ENCODE measurements around the gene RBFOX2. TPM values are rescaled to one million over a fixed set of nuclear protein-coding genes. Genes with fewer than 3 reads are reported as not detected.

RBFOX2 gene
- total and polyA plus RNA-seq, 2 donors (not counting 3 experiments of a cell fraction or from before 2014, with no cell fraction given) = 125 to 142 TPM

GRCh38 chr22:35985371-35985770 is 43.3 kb downstream of the RBFOX2 start:
- FAIRE-seq (no peak), DNase-seq (ENCODE audit: low read depth, low spot score) (no peak)
- H3K4me1 ChIP-seq (ENCODE audit: control insufficient read depth, extremely low read depth, insufficient read depth, low read length) = peaks cover 15% of the 10 kb centered on the region
- no peak overlapping the region for H3K27ac ChIP-seq (ENCODE audit: insufficient read depth, low read depth, low read length)
- H3K36me3 ChIP-seq (ENCODE audit: control insufficient read depth in 2 of 2, extremely low read depth in 1 of 2, insufficient read depth in 2 of 2, low read length in 2 of 2) = no peaks in the 10 kb centered on the region
- peaks cover 41% of the 10 kb centered on the region for H3K79me2 ChIP-seq (ENCODE audit: control insufficient read depth, insufficient read depth, low read length)
- intact Hi-C loops (cut with micrococcal nuclease) (no loop called here), dilution Hi-C loops (cut with MboI; ENCODE audit: extremely low pct_ligation_motif_present, low sequenced_read_pairs) (no loop called here)
- no peaks in the 10 kb centered on the region for H3K27me3 ChIP-seq (ENCODE audit: control insufficient read depth in 2 of 2, insufficient read depth in 2 of 2, low read length in 2 of 2)
- ChIA-PET CTCF (interaction anchor here (1.7 to 3.1 kb wide), 2 partner anchors 14 to 81 kb away, joined by 10 to 11 read pairs; no protein-coding TSS in a partner anchor), POLR2A (no interaction called here)
- no peaks in the 10 kb centered on the region for H3K9me1 ChIP-seq (replicated peaks; ENCODE audit: control insufficient read depth, extremely low read depth, insufficient read depth, low read length)
- no peak overlapping the region for H3K9ac ChIP-seq (replicated peaks; ENCODE audit: extremely low read depth, insufficient read depth, low read length)
- H3K9me3 ChIP-seq (replicated peaks; ENCODE audit: control insufficient read depth, insufficient read depth, low read length) = no peaks in the 10 kb centered on the region
- TF ChIP-seq MYC (IDR thresholded peaks at IDR 0.05; ENCODE audit: low read depth, low read length) (no peak), POLR2A (IDR thresholded peaks at IDR 0.05; ENCODE audit: low read depth, low read length) (no peak), MAX (IDR thresholded peaks at IDR 0.05; ENCODE audit: insufficient read depth, insufficient read length) (no peak), FOS (IDR thresholded peaks at IDR 0.05; ENCODE audit: borderline replicate concordance, insufficient read depth, low read length) (no peak), GATA2 (IDR thresholded peaks at IDR 0.05; ENCODE audit: insufficient read depth, insufficient read length, low read depth, low read length) (no peak)
- H4K20me1 ChIP-seq (replicated peaks; ENCODE audit: control insufficient read depth, extremely low read depth, insufficient read depth, low read length) = peaks cover 2% of the 10 kb centered on the region
- no peak overlapping the region for H3K4me2 ChIP-seq (ENCODE audit: insufficient read depth, low read length)
- H3K4me3 ChIP-seq (replicated peaks in 1 of 3; ENCODE audit: insufficient read depth in 1 of 3, low read depth in 1 of 3, low read length in 3 of 3) = no peak overlapping the region
- no peak overlapping the region for H2AFZ ChIP-seq (ENCODE audit: low read depth, low read length)
- BruUV-seq (replicated peaks) = no TSS peak

- H3K79me2 ChIP-seq (ENCODE audit: control insufficient read depth, insufficient read depth, low read length) = peaks cover 44% of the 10 kb centered on the region
- BruUV-seq (replicated peaks) = no TSS peak
- H3K9ac ChIP-seq (replicated peaks; ENCODE audit: extremely low read depth, insufficient read depth, low read length) = no peak overlapping the region
These were observed 44.1 kb downstream of the RBFOX2 start for GRCh38 chr22:35984183-35985175.

More at GRCh38 chr22:35984183-35985175, 44.1 kb downstream of the RBFOX2 start:
- Histone ChIP-seq H3K9me3 (replicated peaks; ENCODE audit: control insufficient read depth, insufficient read depth, low read length) (no peaks in the 10 kb centered on the region), H3K4me3 (replicated peaks in 1 of 3; ENCODE audit: insufficient read depth in 1 of 3, low read depth in 1 of 3, low read length in 3 of 3) (no peak overlapping the region), H3K27me3 (ENCODE audit: control insufficient read depth in 2 of 2, insufficient read depth in 2 of 2, low read length in 2 of 2) (no peaks in the 10 kb centered on the region), H4K20me1 (replicated peaks; ENCODE audit: control insufficient read depth, extremely low read depth, insufficient read depth, low read length) (peaks cover 2% of the 10 kb centered on the region), H3K4me1 (ENCODE audit: control insufficient read depth, extremely low read depth, insufficient read depth, low read length) (peaks cover 15% of the 10 kb centered on the region), H2AFZ (ENCODE audit: low read depth, low read length) (no peak overlapping the region), H3K27ac (ENCODE audit: insufficient read depth, low read depth, low read length) (no peak overlapping the region), H3K4me2 (ENCODE audit: insufficient read depth, low read length) (no peak overlapping the region), H3K36me3 (ENCODE audit: control insufficient read depth in 2 of 2, extremely low read depth in 1 of 2, insufficient read depth in 2 of 2, low read length in 2 of 2) (no peaks in the 10 kb centered on the region), H3K9me1 (replicated peaks; ENCODE audit: control insufficient read depth, extremely low read depth, insufficient read depth, low read length) (no peaks in the 10 kb centered on the region)
- intact Hi-C loops (cut with micrococcal nuclease) = no loop called here
- FAIRE-seq (no peak), DNase-seq (ENCODE audit: low read depth, low spot score) (no peak)
- ChIA-PET CTCF (interaction anchor here (1.1 to 2.7 kb wide), 3 partner anchors 13 to 81 kb away, joined by 3 to 13 read pairs (median 3); no protein-coding TSS in a partner anchor), POLR2A (no interaction called here)
- no peak for TF ChIP-seq GATA2 (IDR thresholded peaks at IDR 0.05; ENCODE audit: insufficient read depth, insufficient read length, low read depth, low read length)
- no peak for TF ChIP-seq MAX (IDR thresholded peaks at IDR 0.05; ENCODE audit: insufficient read depth, insufficient read length)
- no peak for TF ChIP-seq EZH2 (IDR thresholded peaks at IDR 0.05; ENCODE audit: borderline replicate concordance, low read depth, low read length, severe bottlenecking)
- no peak for TF ChIP-seq MYC (IDR thresholded peaks at IDR 0.05; ENCODE audit: low read depth, low read length)
- TF ChIP-seq POLR2A (IDR thresholded peaks at IDR 0.05; ENCODE audit: low read depth, low read length) = no peak
- no peak for TF ChIP-seq JUN (IDR thresholded peaks at IDR 0.05; ENCODE audit: borderline replicate concordance, insufficient read depth, insufficient read length, low read depth)
- TF ChIP-seq POLR2AphosphoS5 (IDR thresholded peaks at IDR 0.05; ENCODE audit: insufficient read depth, low read depth, low read length) = no peak
- no peak for TF ChIP-seq FOS (IDR thresholded peaks at IDR 0.05; ENCODE audit: borderline replicate concordance, insufficient read depth, low read length)
- no peak for TF ChIP-seq CTCF (IDR thresholded peaks at IDR 0.05; ENCODE audit: extremely low read depth in 1 of 2, insufficient read depth in 1 of 2, low read depth in 1 of 2, low read length in 2 of 2)
- dilution Hi-C loops (cut with MboI; ENCODE audit: extremely low pct_ligation_motif_present, low sequenced_read_pairs) = no loop called here
